Measurements from ENCODE around the gene MYOT. TPM values are rescaled to one million over a fixed set of nuclear protein-coding genes. Genes with fewer than 3 reads are reported as not detected.

MYOT gene
- total RNA-seq, 1 donor from 2014 or later = 254 TPM

DNA sequence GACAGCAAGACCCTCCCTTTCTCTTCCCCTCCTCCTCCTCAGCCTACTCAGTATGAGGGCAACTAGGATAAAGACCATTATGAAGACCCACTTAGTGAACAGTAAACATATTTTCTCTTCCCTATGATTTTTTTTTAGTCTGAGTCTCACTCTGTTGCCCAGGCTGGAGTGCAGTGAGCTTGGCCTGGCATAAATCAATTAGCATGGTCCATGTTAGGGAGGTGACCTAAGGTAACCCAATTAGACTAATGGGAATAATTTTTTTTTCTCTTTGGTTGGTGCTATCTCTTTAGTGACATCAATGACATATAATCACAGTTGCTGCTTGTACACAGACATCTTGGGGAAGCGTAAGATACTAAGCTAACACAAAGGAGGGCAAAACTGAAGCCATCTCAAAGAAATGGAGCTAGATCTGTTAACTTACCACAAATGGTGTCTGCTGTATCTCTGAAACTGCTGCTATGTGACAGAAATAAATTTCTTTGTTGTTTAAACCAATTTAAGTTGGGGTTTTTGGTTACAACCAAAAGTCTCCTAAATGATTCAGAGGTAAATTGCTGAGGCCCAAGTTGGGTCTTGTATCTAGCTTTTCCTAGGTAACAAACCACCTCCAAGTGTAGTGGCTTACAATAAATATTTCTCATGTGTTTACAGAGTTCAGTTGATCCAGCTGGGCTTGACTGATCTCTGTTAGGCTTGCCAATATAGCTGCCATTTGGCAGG is 34.9 kb downstream of the MYOT start:
- no peak for DNase-seq

- no peak for DNase-seq
Measured at GRCh38 chr5:137914758-137915157, 47.1 kb downstream of the MYOT start.

- DNase-seq = no peak
Measured at GRCh38 chr5:137916923-137917322, 49.3 kb downstream of the MYOT start.

- DNase-seq = no peak
Measured at GRCh38 chr5:137921931-137922330, 54.3 kb downstream of the MYOT start.

DNA sequence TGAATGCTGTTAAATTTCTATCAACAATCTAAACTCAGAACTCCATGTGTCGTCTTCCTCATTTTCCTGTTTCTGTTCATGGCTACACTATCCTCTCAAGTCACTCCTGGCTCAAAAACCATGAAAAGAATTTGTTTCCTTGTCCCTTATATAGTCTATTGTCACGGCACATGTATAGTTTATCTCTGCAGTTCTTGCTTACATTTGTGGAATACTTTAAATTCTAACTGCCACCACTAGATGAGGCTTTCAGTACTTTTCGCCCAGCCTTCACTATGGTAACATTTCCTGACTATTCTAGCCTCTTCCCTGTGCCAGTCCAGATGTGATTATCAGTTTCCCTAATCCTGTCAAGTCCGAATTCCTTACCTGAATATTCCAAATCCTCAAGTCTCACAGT is 56.2 kb downstream of the MYOT start:
- no peak for DNase-seq

DNA sequence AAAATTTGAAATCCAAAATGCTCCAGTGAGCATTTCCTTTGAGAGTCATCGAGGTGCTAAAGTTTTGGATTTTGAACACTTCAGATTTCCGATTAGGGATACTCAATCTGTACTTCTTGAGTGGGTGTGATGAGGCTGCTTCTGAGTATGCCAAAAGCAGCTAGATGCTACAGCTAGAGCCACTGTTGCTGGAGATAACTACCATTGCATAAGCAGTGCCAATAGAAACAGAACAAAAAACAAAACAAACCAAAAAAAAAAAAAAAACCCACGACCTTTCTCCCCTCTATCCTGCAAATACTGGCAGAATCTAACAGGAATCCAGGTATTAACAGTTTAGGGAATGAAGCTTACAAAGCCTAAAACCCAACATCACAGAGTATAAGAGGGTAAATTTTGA is 65.1 kb downstream of the MYOT start:
- no peak for DNase-seq

DNA sequence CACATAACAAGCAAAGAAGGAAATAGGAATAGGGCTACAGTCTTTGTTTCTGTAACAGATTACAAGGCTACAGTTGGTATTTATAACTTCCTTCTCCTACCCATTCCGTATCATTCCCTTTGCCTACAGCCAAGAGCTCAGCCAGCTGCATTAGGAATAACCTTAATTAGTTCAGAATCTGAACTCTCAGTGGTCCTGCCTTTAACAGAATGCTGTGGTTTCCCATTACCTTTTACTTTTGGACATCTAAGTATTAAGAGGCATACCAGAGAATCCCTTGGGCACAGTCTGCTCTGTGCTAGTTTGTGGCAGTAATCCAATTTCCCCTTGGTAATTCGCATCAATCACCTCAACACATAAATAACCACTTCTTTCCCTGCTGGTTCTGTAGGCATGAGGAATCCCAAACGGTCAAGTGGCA is 65.8 kb downstream of the MYOT start:
- no peak for DNase-seq

DNA sequence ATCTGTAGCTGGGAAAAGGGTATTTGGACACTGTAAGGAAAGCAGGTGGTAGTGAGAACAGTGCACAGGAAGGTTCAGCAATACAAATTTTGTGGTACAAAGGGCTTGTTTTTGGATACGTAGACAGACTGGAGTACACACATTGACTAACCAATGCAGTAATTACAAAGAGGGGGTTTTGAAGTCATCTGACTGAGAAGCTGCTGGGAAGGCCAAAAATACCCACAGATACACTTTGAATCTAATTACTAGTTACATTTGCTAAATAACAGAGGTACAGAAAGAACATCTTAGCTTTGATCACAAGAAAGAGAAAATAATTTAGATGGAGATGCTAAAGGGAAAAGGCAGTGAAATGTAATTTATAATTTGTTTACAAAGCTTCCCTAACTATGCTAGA is 67.5 kb downstream of the MYOT start:
- no peak for DNase-seq

DNA sequence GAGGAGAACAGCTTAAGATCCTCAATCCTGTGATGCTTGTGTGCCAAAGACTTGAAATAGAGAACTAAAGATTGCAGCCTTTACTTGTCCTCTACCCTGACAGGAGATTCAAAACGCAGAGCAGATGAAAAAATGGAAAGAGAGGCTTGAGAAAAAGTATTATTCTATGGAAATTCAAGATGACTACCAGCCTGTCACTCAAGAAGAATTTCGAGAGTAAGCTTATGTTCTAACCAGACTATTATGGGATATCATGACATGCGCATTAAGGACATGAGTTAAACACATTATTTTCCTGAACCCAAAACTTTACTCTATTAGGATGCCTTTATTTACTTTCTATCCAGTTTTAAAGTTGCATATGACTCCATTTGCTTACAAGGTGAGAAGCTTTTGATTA is 68.0 kb downstream of the MYOT start:
- no peak for DNase-seq

Other genes with a start within 250 kb of the MYOT start
- gene KLHL3, start 131.8 kb upstream of the MYOT start, total RNA-seq = 15.5 TPM
- gene HNRNPA0, start 113.5 kb upstream of the MYOT start, total RNA-seq = 26.0 TPM
- gene PKD2L2, start 21.6 kb downstream of the MYOT start, total RNA-seq = 1.9 TPM
- gene FAM13B, start 165.2 kb downstream of the MYOT start, total RNA-seq = 48.2 TPM
- gene WNT8A, start 216.2 kb downstream of the MYOT start, total RNA-seq = not detected

Data from tongue (tissue), 2 donors.